HG03159 (cell line): ENCODE results near the gene EDN1.
"Not testable (repeated sequence)": the region's sequence is repeated elsewhere in the genome, so short reads cannot be mapped to it uniquely, and the experiment has no call there.

Experiments
- ATAC-seq: cut with Tn5 transposase; IDR thresholded peaks from one replicate; pipeline ENCODE4 v1.9.1; 2021; ENCODE audit warnings: mild to moderate bottlenecking, moderate library complexity; ENCODE audit not compliant: unreplicated experiment

Gene EDN1

GRCh38 chr6:12324099-12324498 lies 33.9 kb downstream of the EDN1 start:
- ATAC-seq = no peak

- no peak for ATAC-seq
Observed at GRCh38 chr6:12324748-12325147, 34.6 kb downstream of the EDN1 start.

GRCh38 chr6:12325872-12326271 lies 35.7 kb downstream of the EDN1 start:
- ATAC-seq = no peak

- no peak for ATAC-seq
Observed at GRCh38 chr6:12327391-12327790, 37.2 kb downstream of the EDN1 start.

GRCh38 chr6:12327988-12328387 lies 37.8 kb downstream of the EDN1 start:
- no peak for ATAC-seq

GRCh38 chr6:12328701-12329100 lies 38.5 kb downstream of the EDN1 start:
- no peak for ATAC-seq

DNA sequence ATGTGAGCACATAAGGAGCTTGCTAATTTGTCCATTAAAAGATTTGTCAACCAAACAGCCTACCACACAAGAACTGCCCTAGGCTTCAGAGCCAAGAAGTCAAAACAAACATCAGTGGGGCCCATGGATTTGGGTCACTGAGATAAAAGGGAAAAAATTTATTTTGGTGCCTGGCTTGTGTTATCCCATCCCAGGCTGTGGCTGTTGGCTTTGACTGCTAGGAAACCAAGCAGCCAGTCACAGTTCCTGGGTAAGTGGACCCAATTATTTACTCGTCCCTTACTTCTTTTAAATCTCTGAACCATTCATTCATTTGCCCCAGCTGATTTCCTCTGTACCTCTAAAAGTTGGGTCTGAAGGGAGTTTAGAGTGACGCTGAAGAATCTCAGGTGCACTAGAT lies 41.3 kb downstream of the EDN1 start:
- ATAC-seq = no peak

DNA sequence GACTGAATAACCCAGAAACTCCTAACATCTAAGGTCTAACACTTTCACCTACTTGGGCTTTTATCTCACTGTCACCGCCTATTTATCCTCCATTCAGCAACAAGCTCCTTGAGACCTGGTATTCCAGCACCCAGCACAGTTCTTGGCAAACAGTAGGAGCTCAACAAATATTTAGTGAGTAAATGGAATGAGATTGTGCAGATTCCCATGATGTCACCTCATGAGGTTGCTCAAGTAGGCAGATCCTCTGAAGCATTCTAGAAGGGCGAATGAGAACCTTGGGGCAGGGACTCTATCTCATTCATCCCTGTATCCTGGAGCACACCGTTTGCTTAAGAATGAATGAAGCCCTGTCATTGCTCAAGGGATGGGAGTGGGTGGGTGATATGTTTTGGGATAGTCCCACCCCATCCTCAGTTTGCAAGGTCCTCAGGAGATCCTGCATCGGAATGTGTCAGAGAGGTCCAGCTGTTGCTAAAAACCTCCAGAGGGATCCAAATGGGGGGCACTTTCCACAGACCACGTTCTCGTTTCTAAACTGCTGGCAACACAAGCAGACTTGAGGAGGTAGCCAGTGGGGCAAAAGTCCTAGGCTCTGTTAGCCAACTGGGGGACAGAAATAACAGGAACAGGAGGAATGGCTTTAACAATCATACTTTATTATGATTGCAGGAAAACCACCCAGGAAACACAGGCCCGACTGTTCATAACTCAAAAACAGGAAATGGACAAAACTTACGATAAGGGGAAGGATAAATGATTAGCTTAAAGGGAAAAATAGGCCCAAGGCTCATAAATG lies 42.0 kb downstream of the EDN1 start:
- ATAC-seq = no peak

DNA sequence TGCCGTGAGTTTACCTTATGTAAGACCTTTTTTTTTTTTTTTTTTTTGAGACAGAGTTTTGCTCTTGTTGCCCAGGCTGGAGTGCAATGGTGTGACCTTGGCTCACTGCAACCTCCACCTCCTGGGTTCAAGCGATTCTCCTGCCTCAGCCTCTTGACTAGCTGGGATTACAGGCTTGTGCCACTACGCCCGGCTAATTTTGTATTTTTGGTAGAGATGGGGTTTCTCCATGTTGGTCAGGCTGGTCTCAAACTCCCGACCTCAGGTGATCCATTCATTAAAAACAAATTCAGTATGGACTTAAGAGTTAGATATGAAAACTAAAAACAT lies 42.6 kb downstream of the EDN1 start:
- not testable (repeated sequence) for ATAC-seq

GRCh38 chr6:12333128-12333527 lies 43.0 kb downstream of the EDN1 start:
- no peak for ATAC-seq

DNA sequence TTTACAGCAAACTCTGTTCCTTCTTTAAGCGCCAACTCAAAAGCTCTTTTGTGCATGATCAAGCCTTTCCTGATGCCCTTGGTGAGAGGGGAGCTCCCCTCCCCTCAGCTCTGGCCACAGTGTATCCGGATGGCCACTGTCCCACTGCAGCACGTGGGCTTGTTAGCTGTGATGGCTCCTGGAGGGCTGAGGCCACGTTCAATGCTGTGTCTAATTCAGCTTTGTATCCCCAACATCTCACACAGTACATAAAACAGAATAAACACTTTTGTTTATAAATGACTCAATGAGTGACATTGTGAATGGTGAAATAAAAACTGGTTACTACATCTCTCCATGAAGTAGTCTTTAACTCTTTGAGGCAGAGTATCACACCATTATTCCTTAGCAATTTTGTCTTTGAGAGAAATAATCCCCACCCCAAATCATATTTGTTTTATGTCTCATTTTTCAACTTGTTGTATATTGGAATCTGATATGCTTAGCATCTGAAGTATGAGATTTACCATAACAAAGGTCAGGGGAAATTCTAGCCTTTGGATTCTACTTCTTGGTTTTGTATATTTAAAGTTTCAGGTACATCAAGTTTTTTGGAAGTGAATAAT lies 44.5 kb downstream of the EDN1 start:
- ATAC-seq = no peak

GRCh38 chr6:12335131-12335527 lies 45.0 kb downstream of the EDN1 start:
- ATAC-seq = no peak

GRCh38 chr6:12335717-12336116 lies 45.6 kb downstream of the EDN1 start:
- no peak for ATAC-seq

GRCh38 chr6:12336121-12336971 lies 46.2 kb downstream of the EDN1 start:
- ATAC-seq = no peak

DNA sequence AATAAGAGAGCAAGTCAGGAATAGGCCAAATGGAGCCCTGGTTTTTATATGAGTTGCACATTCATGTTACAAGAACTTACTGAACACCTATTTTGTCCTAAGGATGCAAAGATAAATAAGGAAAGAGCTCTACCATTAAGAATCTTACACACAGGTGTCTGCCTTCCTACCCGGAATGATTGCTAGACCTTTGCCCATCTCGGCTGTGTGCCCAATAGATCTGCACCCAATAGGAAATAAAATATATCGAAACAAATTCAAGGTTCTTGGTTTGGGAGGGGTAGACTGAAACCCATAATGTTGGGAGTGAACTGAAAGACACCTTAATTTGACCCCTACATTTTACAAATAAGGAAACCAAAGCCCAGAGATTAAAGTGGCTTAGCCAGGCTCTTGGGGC lies 48.9 kb downstream of the EDN1 start:
- ATAC-seq = no peak

GRCh38 chr6:12339808-12340487 lies 49.8 kb downstream of the EDN1 start:
- ATAC-seq = no peak

DNA sequence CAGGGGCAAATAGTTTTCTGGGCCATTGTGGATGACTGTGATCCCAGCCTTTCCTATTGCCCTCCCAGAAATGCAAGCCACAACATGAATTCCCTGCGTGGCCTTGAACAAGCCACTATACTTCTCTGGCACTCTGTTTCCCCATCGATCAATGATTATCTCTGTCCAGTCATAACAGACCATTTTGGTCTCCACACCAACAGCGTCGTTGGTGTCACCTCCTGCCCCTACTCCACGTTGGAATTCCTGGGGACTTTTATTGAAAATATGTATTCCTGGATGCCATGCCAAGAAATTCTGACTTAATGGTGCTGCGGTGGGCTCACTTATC lies 50.3 kb downstream of the EDN1 start:
- no peak for ATAC-seq

GRCh38 chr6:12342664-12343063 lies 52.5 kb downstream of the EDN1 start:
- ATAC-seq = no peak

GRCh38 chr6:12343122-12343439 lies 52.9 kb downstream of the EDN1 start:
- no peak for ATAC-seq

- no peak for ATAC-seq
Observed at GRCh38 chr6:12343440-12344162, 53.4 kb downstream of the EDN1 start.

GRCh38 chr6:12344296-12344695 lies 54.1 kb downstream of the EDN1 start:
- no peak for ATAC-seq
